A673 (cell line): ENCODE results near the gene SHISA4. TPM values are rescaled to one million over a fixed set of nuclear protein-coding genes. Genes with fewer than 3 reads are reported as not detected.

ENCODE experiments used
- BruUV-seq: library from RNA; stranded (reverse); fragments of 400-500 nt; replicated peaks from 2 replicates; lab custom pipeline; 2021; lab: Mats Ljungman, UMichigan
- CTCF ChIA-PET: fragments of 300-600 bp; sonication (Branson Sonifier 250); formaldehyde crosslinking; loops from one replicate; lab custom pipeline; 2022; ENCODE audit warnings: antibody characterized with exemption; lab: Charles Lee
- POLR2A ChIA-PET: fragments of 300-600 bp; sonication (Branson Sonifier 250); formaldehyde crosslinking; loops from one replicate; lab custom pipeline; 2022; ENCODE audit warnings: antibody characterized with exemption; ENCODE audit not compliant: low non-redundant PET; lab: Charles Lee
- DNase-seq: peaks from one replicate; pipeline ENCODE4 v3.0.0-alpha.2; 2015; ENCODE audit warnings: low spot score
- H3K27ac ChIP-seq: fragments of 200-600 bp; sonication (generic); 2 replicates; pipeline ENCODE4 v1.5.1; 2016; ENCODE audit warnings: mixed run types, low read depth, mild to moderate bottlenecking, mixed read lengths, antibody characterized with exemption, low read length; ENCODE audit not compliant: poor library complexity, severe bottlenecking
- H3K27me3 ChIP-seq: fragments of 200-600 bp; sonication (generic); replicated peaks from 2 replicates; pipeline ENCODE4 v1.6.1; 2017; ENCODE audit warnings: mixed run types, low read depth, mild to moderate bottlenecking, mixed read lengths, antibody characterized with exemption, low read length; ENCODE audit not compliant: insufficient read depth, poor library complexity
- H3K36me3 ChIP-seq: fragments of 200-600 bp; sonication (generic); 2 replicates; pipeline ENCODE4 v1.6.1; 2016; ENCODE audit warnings: mixed run types, mild to moderate bottlenecking, mixed read lengths, antibody characterized with exemption, low read length; ENCODE audit not compliant: insufficient read depth, poor library complexity, severe bottlenecking
- H3K4me1 ChIP-seq: fragments of 200-600 bp; sonication (generic); 2 replicates; pipeline ENCODE4 v1.6.1; 2017; ENCODE audit warnings: mixed run types, mild to moderate bottlenecking, mixed read lengths, antibody characterized with exemption, low read length; ENCODE audit not compliant: insufficient read depth, poor library complexity, severe bottlenecking
- H3K4me3 ChIP-seq: fragments of 200-600 bp; sonication (generic); 2 replicates; pipeline ENCODE4 v1.5.1; 2016; ENCODE audit warnings: low read depth, mixed run types, mild to moderate bottlenecking, mixed read lengths, low read length; ENCODE audit not compliant: poor library complexity, severe bottlenecking
- H3K9me3 ChIP-seq: fragments of 200-600 bp; sonication (generic); 2 replicates; pipeline ENCODE4 v1.6.1; 2016; ENCODE audit warnings: mixed run types, low read depth, mild to moderate bottlenecking, mixed read lengths, antibody characterized with exemption, low read length; ENCODE audit not compliant: poor library complexity, severe bottlenecking
- EZH2 ChIP-seq: fragments of 200-600 bp; sonication (generic); IDR thresholded peaks from 2 replicates; pipeline ENCODE4 v1.6.1; 2017; ENCODE audit warnings: borderline replicate concordance, low read depth, mild to moderate bottlenecking, mixed read lengths, antibody characterized with exemption, low read length; ENCODE audit not compliant: poor library complexity, severe bottlenecking
- intact Hi-C: fragments of 100-400 bp; cut with micrococcal nuclease; formaldehyde crosslinking; loops from one replicate; pipeline ENCODE4 v1.10.0; 2022; ENCODE audit not compliant: unreplicated experiment
- total RNA-seq: library from RNA; stranded (reverse); gene quantifications from 2 replicates; pipeline ENCODE4 v1.2.3, GENCODE V29; 2021
- TF ChIP-seq, protein P1 (sequence below): fragments of 300-800, 200-600 bp; sonication (generic); conservative IDR thresholded peaks from 2 replicates; pipeline ENCODE4 v1.5.1; 2017; ENCODE audit warnings: low read depth, mild to moderate bottlenecking, antibody characterized with exemption, low read length, moderate library complexity, mixed read lengths

Gene SHISA4
- total RNA-seq, 1 experiment from 2014 or later, result 1.2 TPM

DNA sequence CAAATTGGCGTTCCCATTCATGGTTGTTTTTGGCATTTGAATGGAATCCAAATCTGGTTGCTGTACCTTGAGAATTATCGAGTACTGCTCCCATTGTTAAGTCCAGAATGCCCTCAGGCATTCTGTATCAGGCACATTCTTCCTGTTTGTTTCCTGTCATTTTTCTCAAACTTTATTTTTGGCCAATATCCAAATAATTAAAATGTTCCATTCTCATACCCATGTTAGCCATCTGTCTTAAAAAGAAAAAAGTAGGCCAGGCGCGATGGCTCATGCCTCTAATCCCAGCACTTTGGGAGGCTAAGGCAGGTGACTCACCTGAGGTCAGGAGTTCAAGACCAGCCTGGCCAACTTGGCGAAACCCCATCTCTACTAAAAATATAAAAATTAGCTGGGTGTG lies 29.3 kb upstream of the SHISA4 start:
- Histone ChIP-seq H3K4me3 (no peak overlapping the region), H3K27me3 (no peaks in the 10 kb centered on the region), H3K4me1 (no peaks in the 10 kb centered on the region), H3K27ac (no peak overlapping the region), H3K9me3 (no peaks in the 10 kb centered on the region), H3K36me3 (peaks cover 91% of the 10 kb centered on the region)
- BruUV-seq, result no TSS peak
- ChIA-PET CTCF (no interaction called here), POLR2A (no interaction called here)
- no peak for TF ChIP-seq EZH2
- TF ChIP-seq, protein P1, sequence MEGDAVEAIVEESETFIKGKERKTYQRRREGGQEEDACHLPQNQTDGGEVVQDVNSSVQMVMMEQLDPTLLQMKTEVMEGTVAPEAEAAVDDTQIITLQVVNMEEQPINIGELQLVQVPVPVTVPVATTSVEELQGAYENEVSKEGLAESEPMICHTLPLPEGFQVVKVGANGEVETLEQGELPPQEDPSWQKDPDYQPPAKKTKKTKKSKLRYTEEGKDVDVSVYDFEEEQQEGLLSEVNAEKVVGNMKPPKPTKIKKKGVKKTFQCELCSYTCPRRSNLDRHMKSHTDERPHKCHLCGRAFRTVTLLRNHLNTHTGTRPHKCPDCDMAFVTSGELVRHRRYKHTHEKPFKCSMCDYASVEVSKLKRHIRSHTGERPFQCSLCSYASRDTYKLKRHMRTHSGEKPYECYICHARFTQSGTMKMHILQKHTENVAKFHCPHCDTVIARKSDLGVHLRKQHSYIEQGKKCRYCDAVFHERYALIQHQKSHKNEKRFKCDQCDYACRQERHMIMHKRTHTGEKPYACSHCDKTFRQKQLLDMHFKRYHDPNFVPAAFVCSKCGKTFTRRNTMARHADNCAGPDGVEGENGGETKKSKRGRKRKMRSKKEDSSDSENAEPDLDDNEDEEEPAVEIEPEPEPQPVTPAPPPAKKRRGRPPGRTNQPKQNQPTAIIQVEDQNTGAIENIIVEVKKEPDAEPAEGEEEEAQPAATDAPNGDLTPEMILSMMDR, result no peak
- no peak for DNase-seq
- intact Hi-C loops, result no loop called here

DNA sequence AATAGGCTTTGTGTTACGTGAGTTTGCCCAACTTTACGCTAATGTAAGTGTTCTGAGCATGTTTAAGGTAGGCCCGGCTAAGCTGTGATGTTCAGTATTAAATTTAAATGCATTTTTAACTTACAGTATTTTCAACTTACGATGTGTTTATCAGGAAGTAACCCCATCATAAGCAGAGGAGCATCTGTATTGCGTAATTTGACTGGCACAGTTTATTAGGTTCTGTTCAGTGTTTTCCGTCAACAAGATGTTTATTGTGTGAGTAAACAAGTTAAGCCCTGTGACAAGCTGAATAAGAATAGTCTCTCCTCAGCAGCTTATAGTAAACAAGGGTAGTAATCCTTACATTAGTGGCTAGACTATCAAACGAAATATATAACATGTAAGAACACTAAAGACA lies 27.2 kb upstream of the SHISA4 start:
- TF ChIP-seq, protein P1, result no peak
- TF ChIP-seq EZH2, result no peak
- intact Hi-C loops, result loop anchor here (5.0 kb wide), 1 partner anchor 304 kb away; no protein-coding TSS in a partner anchor
- Histone ChIP-seq H3K4me1 (no peaks in the 10 kb centered on the region), H3K36me3 (peaks cover 91% of the 10 kb centered on the region), H3K4me3 (no peak overlapping the region), H3K27ac (no peak overlapping the region), H3K27me3 (no peaks in the 10 kb centered on the region), H3K9me3 (no peaks in the 10 kb centered on the region)
- POLR2A ChIA-PET, result no interaction called here
- no TSS peak for BruUV-seq
- no peak for DNase-seq
- CTCF ChIA-PET, result no interaction called here

DNA sequence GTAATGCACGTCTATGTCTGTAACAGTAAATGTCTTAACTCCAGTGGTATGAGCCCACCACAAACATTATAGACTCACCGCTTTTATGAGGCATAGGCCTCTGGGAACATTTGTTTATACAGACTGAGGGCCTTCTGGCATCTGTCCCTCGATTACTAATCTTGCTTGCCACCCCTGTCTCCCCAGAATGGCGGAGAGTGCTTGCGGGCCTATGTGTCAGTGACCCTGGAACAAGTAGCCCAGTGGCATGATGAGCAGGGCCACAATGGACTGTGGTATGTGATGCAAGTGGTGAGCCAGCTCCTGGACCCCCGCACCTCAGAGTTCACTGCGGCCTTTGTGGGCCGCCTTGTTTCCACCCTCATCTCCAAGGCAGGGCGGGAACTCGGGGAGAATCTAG lies 18.3 kb upstream of the SHISA4 start:
- Histone ChIP-seq H3K4me3 (no peak overlapping the region), H3K27ac (no peak overlapping the region), H3K36me3 (peaks cover 97% of the 10 kb centered on the region), H3K4me1 (no peaks in the 10 kb centered on the region), H3K27me3 (no peaks in the 10 kb centered on the region), H3K9me3 (no peaks in the 10 kb centered on the region)
- no TSS peak for BruUV-seq
- intact Hi-C loops, result loop anchor here (10.0 kb wide), 1 partner anchor 336 kb away; the partner anchor contains the start of gene NAV1
- no peak for DNase-seq
- TF ChIP-seq, protein P1, result no peak
- TF ChIP-seq EZH2, result no peak
- ChIA-PET CTCF (no interaction called here), POLR2A (no interaction called here)
